Left lung (tissue), 10 donors: ENCODE data around the gene UNC13D. TPM values are rescaled to one million over a fixed set of nuclear protein-coding genes. Genes with fewer than 3 reads are reported as not detected.

ENCODE experiments used
- ATAC-seq: fragments of 200-7000 bp; cut with Tn5 transposase; one replicate; pipeline ENCODE4 v1.9.1; 2020; ENCODE audit warnings: moderate library complexity
- DNase-seq, 4 donors: peaks; one replicate each; pipeline ENCODE4 v3.0.0-alpha.2; 2013 to 2020
- H3K27ac ChIP-seq, 2 donors: fragments of 200-600 bp; sonication (generic) in 1 of 2; one replicate each; pipeline versions ENCODE4 v1.5.0 to v1.8.0; 2020 to 2021
- H3K27me3 ChIP-seq, 2 donors: fragments of 200-600 bp; sonication (generic) in 1 of 2; one replicate each; pipeline versions ENCODE4 v1.5.0 to v1.8.0; 2020 to 2021
- H3K36me3 ChIP-seq, 2 donors: fragments of 200-600 bp; sonication (generic) in 1 of 2; one replicate each; pipeline versions ENCODE4 v1.5.0 to v1.8.0; 2020 to 2021
- H3K4me1 ChIP-seq, 2 donors: fragments of 200-600 bp; one replicate each; pipeline ENCODE4 v1.8.0; 2021
- H3K4me3 ChIP-seq, 2 donors: fragments of 200-600 bp; sonication (generic) in 1 of 2; one replicate each; pipeline versions ENCODE4 v1.5.0 to v1.8.0; 2020 to 2021; ENCODE audit warnings: mild to moderate bottlenecking in 1 of 2
- H3K9me3 ChIP-seq, 2 donors: fragments of 200-600 bp; sonication (generic) in 1 of 2; one replicate each; pipeline versions ENCODE4 v1.5.0 to v1.8.0; 2020 to 2021
- CTCF ChIP-seq, 2 donors: fragments of 200-600 bp; sonication (generic) in 1 of 2; IDR thresholded peaks; one replicate each; pipeline versions ENCODE4 v1.5.0 to v1.8.0; 2021; ENCODE audit warnings: antibody characterized with exemption in 2 of 2
- intact Hi-C, 2 donors: fragments of 100-400 bp; cut with DNase I; formaldehyde crosslinking; loops; one replicate each; pipeline versions ENCODE4 v1.11.2 to v1.14.2; 2022
- polyA plus RNA-seq, 6 donors: library from polyadenylated mRNA; unstranded; fragments of 120-200 nt; gene quantifications; one replicate each; pipeline ENCODE4 v1.2.1, GENCODE V29; 2013; ENCODE audit not compliant: insufficient read length in 6 of 6
- total RNA-seq, 2 donors: library from RNA; stranded (reverse); fragmentation: NEBNext Ultra II Directional; extraction: Animal tissue kit (Norgen Biotek cat#: 25700); gene quantifications; one replicate each; pipeline ENCODE4 v1.2.1, GENCODE V29; 2021
- donor health status: DM: no; HTN: yes; CAD: no.
- donor health status: DM: no; HTN: no; CAD: no.

Gene UNC13D
- total and polyA plus RNA-seq, 8 donors: 24.9 to 91.4 (median 40.1) TPM

- no peak for TF ChIP-seq CTCF (IDR thresholded peaks at IDR 0.05)
- no peak overlapping the region for H3K4me3 ChIP-seq
- peaks cover 13 to 42% of the 10 kb centered on the region in 2 donors for H3K4me1 ChIP-seq
- intact Hi-C loops: no loop called here
- H3K36me3 ChIP-seq: peaks cover 0 to 90% of the 10 kb centered on the region in 2 donors
- ATAC-seq (no peak), DNase-seq (no peak)
- H3K9me3 ChIP-seq: no peaks in the 10 kb centered on the region
- H3K27me3 ChIP-seq: no peaks in the 10 kb centered on the region
- no peak overlapping the region for H3K27ac ChIP-seq
Measured at GRCh38 chr17:75831032-75831571, 13.1 kb downstream of the UNC13D start.

GRCh38 chr17:75830164-75831031 is 13.8 kb downstream of the UNC13D start:
- no peaks in the 10 kb centered on the region for H3K9me3 ChIP-seq
- H3K4me3 ChIP-seq: no peak overlapping the region
- H3K27ac ChIP-seq: no peak overlapping the region
- H3K27me3 ChIP-seq: no peaks in the 10 kb centered on the region
- TF ChIP-seq CTCF (IDR thresholded peaks at IDR 0.05): peak; percentile 32 to 58
- ATAC-seq (no peak), DNase-seq (peak in 1 of 4 donors; percentile 74)
- peaks cover 0 to 90% of the 10 kb centered on the region in 2 donors for H3K36me3 ChIP-seq
- H3K4me1 ChIP-seq: peaks cover 13 to 40% of the 10 kb centered on the region in 2 donors
- intact Hi-C loops: no loop called here

- H3K9me3 ChIP-seq: no peaks in the 10 kb centered on the region
- peaks cover 13 to 35% of the 10 kb centered on the region in 2 donors for H3K4me1 ChIP-seq
- peaks cover 0 to 90% of the 10 kb centered on the region in 2 donors for H3K36me3 ChIP-seq
- H3K27ac ChIP-seq: no peak overlapping the region
- ATAC-seq: no peak
- intact Hi-C loops: no loop called here
- TF ChIP-seq CTCF (IDR thresholded peaks at IDR 0.05): no peak
- no peak for DNase-seq
- no peak overlapping the region for H3K4me3 ChIP-seq
- H3K27me3 ChIP-seq: no peaks in the 10 kb centered on the region
Measured at GRCh38 chr17:75829747-75830146, 14.5 kb downstream of the UNC13D start.

GRCh38 chr17:75828741-75829140 is 15.5 kb downstream of the UNC13D start:
- H3K4me3 ChIP-seq: no peak overlapping the region
- H3K36me3 ChIP-seq: peaks cover 0 to 90% of the 10 kb centered on the region in 2 donors
- intact Hi-C loops: no loop called here
- TF ChIP-seq CTCF (IDR thresholded peaks at IDR 0.05): no peak
- ATAC-seq (no peak), DNase-seq (peak in 1 of 4 donors; percentile 79)
- H3K27me3 ChIP-seq: no peaks in the 10 kb centered on the region
- H3K27ac ChIP-seq: no peak overlapping the region
- peaks cover 13 to 28% of the 10 kb centered on the region in 2 donors for H3K4me1 ChIP-seq
- no peaks in the 10 kb centered on the region for H3K9me3 ChIP-seq

GRCh38 chr17:75828076-75828400 is 16.2 kb downstream of the UNC13D start:
- no peak for ATAC-seq

More at GRCh38 chr17:75828076-75828400, 16.2 kb downstream of the UNC13D start:
- H3K4me3 ChIP-seq: peak overlapping the region in 1 of 2 donors; percentile 7
- H3K27me3 ChIP-seq: no peaks in the 10 kb centered on the region
- H3K4me1 ChIP-seq: peaks cover 8 to 21% of the 10 kb centered on the region in 2 donors
- H3K36me3 ChIP-seq: peaks cover 0 to 91% of the 10 kb centered on the region in 2 donors
- no peaks in the 10 kb centered on the region for H3K9me3 ChIP-seq
- TF ChIP-seq CTCF (IDR thresholded peaks at IDR 0.05): no peak
- H3K27ac ChIP-seq: peak overlapping the region in 1 of 2 donors; percentile 65
- DNase-seq: peak in 1 of 4 donors; percentile 74
- intact Hi-C loops: no loop called here
